ELR (cell line): ENCODE results near the gene CORT.
"Not testable (repeated sequence)": the region's sequence is repeated elsewhere in the genome, so short reads cannot be mapped to it uniquely, and the experiment has no call there.

ENCODE experiments used
- DNase-seq: peaks from one replicate; pipeline ENCODE4 v3.0.0-alpha.2; 2015; ENCODE audit warnings: low read depth

The CORT gene

DNA sequence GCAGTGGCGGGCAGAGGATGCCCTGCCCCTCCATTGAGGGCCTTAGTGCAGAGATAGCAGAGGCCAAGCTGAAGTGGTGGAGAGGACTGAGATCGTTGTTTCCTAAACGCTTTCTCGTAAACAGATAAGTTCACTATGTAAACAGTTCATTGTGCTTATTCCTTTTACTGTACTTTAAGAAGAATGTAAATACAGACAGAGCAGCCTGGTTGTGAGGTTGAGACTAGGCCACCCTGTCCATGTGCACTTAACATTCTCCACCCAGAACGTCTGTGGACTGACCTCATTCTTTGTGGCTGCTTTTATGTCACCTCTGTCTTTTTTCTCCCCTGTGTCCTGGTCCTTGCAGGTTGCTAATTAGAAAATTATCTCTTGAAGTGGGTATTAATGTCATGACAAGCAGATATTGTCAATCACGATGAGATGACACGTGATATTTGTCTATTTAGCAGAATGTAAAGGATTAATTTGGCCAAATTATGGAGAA, 11.1 kb upstream of the CORT start:
- no peak for DNase-seq

DNA sequence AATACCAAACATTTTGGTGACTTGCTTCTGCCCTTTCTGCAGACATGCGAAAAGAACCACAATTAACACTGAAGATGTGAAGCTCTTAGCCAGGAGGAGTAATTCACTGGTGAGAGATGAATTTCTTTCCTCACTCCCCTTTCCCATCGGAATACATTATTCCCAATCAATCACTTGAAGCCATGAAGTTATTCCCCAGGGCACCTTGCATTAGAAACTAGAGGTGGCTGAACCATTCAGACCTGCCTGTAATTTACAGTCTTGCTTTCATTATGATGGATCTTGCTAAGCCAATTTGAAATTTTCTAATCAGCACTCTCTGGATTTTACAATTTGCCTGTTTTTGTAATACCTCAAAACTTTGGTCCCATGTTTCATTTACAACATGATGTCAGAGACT, 9.5 kb upstream of the CORT start:
- no peak for DNase-seq

DNA sequence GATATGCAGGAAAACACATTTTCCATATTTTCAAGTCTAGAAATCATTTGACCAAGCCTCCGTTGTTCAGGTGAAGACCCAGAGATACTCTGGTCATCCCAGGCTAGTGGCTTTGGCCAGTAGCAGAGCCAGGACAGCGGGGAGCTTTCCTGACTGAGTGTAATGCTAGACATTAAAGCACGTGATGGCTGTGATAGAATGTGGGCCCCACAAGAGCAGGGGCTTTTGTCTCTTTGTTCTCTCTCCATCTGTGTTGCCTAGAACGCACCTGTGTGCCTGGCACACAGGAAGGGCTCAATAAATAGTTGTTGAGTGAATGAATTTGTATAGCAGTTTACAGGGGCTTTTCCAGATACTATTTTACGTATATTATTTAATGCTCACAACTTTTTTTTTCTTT, 9.0 kb upstream of the CORT start:
- DNase-seq: no peak

DNA sequence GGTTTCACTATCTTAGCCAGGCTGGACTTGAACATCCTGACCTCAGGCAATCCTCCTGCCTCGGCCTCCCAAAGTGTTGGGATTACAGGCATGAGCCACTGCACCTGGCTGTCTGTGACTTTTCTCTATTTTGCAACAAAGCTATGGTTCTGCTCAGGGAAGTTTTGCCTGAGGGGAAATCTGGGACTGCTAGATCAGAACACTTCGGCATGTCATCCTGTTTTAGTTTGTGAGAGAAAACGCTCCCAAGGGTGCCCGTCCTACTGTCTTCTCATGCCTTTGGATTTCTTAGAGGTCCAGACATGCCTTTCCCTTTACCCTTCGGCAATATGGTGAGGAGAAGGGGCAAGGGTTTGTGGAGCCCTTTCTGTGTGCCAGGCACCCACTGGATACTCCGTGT, 5.6 kb upstream of the CORT start:
- no peak for DNase-seq

DNA sequence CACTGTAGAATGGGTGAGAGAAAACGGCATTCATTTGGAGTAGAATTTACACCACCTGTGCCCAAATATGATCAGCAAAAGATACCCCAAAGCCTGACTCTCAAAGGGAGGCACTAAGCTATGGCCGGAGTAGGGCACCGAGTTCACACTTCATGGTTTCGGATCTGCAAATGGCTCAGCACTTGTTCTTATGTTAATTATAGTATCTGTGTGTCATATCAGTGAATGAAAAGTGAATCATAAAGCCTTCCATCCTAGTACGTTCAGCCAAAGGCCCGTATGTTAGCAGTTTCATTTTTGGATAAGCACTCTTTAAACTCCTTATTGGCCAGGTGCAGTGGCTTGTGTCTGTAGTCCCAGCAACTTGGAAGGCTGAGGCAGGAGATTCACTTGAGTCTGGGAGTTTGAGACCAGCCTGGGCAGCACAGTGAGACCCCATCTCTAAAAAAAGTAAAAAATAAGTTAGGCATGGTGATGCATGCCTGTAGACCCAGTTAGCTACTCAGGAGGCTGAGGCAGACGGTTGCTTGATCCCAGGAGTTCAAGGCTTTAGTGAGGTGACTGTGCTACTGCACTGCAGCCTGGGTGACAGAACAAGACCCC, 4.9 kb upstream of the CORT start:
- DNase-seq: peak; percentile 55

DNA sequence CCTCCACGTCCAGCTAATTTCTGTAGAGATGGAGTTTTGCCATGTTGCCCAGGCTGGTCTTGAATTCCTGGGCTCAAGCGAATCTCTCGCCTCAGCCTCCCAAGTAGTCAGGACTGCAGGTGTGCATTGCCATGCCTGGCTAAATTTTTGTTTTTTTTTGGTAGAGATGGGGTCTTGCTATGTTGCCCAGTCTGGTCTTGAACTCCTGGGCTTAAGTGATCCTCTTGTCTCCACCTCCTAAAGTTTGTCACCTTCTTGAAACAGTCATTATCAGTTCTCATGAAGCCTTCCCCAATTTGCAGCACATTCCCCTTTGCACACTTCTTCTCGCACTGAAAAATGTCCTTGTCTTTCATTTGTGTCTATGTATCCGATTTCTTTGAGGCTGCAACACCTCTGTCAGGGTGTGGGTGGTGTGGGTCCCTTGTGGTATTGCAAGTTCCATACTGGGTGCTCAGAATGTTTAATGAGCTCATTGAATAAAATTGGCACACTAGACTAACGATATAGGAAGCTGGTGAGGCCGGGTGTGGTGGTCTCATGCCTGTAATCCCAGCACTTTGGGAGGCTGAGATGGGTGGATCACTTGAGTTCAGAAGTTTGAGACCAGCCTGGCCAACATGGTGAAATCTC, 2.9 kb upstream of the CORT start:
- no peak for DNase-seq

DNA sequence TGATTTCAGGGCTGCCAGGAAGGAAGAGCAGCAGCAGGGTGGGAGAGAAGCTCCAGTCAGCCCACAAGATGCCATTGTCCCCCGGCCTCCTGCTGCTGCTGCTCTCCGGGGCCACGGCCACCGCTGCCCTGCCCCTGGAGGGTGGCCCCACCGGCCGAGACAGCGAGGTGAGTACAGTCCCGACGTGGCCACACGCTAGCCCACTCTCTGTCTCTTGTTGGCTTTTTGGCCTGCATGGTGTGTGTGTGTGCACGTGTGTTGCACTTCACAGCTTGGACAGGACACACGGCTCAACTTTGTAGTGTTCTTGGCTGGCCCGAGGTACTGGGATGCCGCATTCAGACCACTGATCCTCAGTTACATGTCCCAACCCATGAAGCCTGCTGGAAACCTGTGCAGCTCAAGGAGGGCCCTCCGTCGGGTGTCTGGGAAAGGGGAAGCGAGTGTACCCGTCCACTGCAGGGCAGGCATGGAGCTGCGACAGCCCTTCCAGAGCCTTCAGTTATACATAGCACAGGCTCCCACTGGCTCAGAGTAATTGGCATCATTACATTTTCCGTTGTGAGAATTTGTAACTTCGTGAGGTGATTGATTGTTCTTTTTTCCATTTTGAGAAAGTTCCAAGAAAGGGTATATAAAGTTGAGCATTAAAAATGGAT, 454 bp downstream of the CORT start:
- no peak for DNase-seq

DNA sequence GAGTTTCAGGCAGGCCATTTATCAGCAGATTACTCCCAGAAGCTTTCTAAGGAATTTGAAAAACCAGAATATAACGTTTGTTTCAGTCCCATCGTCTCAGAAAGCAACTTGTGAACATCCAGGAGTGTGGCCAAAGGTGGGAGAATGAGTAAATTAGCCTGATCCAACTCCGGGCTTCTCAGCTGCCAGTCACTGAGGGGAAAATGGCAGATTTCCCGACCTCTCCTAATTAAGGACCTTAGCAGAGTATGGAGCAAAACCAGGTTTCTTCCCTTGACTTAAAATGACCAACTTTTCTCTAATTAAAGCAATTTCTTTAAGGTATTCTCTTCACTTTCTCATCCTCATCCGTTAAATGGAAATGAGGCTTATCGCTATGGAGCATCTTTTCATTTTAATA, 1.0 kb downstream of the CORT start:
- no peak for DNase-seq

DNA sequence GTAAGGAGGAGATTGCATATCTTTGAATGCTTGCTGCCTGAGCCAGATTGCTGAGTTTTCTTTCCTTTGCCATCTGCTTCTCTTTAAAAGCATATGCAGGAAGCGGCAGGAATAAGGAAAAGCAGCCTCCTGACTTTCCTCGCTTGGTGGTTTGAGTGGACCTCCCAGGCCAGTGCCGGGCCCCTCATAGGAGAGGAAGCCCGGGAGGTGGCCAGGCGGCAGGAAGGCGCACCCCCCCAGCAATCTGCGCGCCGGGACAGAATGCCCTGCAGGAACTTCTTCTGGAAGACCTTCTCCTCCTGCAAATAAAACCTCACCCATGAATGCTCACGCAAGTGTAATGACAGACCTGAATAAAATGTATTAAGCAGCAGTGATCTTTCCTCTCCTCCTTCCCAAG, 1.5 kb downstream of the CORT start:
- peak; percentile 62 for DNase-seq

DNA sequence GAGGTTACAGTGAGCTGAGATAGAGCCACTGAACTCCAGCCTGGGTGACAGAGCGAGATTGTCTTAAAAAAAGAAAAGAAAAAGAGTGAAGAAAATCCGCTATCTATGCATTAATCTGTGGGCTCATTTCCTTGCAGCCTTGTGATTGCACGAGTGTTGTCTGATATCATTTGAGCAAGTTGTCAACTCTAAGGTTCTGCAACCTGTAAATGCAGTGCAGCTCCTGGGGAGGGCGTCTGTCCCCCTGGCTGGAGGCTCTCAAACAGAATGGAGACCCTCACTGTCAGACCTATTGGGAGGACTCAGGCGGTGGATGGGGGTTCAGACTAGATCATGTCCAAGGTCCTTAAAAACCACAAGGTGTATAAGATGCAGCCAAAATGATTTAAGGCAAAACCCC, 6.2 kb downstream of the CORT start:
- DNase-seq: no peak

DNA sequence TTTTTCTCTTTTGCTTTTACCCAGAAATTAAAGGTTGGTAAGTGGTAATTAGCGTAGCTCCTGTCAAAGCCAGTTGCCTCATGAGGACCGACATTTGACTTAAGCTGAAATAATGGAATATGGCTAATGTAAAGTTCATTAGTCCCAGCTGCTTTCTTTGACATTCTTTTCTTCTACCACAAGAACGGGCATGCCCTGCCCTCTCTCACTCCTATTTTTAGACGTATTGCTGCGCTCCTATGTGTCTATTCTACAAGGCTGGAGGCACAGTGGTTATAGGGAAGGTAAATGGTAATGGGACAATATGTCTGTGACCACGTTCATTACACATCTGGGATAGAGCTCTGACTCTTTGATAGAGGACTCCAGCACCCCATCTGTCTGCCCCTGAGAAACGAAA, 6.8 kb downstream of the CORT start:
- DNase-seq: no peak

DNA sequence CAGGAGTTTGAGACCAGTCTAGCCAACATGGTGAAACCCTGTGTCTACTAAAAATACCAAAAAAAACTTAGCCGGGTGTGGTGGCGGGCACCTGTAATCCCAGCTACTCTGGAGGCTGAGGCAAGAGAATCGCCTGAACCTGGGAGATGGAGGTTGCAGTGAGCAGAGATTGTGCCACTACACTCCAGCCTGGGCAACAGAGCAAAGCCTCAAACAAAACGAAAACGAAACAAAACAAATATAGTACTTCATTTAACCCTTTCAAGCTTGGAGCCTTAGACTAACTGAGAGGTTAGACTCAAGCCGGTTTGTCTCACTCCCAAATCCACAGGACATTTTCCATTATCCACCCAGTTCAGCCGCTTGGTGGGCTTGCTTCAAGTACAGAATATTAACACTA, 7.6 kb downstream of the CORT start:
- not testable (repeated sequence) for DNase-seq

DNA sequence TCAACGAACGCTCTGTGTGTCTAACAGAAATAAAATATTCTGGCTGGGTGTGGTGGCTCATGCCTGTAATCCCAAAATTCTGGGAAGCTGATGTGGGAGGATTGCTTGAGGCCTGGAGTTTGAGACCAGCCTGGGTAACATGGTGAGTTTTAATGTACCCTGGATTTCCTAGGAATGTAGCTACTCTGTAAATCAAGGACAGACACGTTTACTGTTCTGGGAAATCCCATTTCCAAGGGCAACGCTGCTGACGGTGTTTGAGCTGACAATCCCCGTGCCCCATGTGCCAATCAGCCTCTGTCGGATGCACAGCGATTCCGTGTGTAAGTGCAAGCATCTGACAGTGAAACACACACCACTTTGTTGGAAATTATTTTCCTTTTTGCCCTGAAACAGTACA, 8.0 kb downstream of the CORT start:
- DNase-seq: no peak

DNA sequence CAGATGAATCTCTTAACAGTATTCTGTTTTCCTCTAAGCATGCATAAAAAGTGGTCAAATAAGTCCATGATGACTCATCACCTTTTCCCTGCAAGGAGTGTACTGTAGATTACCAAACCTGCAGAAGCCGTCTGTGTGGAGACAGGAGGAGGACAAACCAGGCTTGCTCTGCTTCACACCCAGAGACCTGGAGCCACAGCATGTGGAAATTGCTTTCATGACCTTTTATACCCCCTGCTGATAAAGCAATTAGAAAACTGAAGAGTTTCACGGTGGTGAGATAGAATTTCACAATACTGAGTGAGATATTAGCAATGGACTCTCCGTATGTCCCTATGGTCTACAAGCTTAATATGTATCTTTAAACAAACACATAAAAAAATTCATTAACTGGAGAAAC, 9.4 kb downstream of the CORT start:
- DNase-seq: peak; percentile 86

DNA sequence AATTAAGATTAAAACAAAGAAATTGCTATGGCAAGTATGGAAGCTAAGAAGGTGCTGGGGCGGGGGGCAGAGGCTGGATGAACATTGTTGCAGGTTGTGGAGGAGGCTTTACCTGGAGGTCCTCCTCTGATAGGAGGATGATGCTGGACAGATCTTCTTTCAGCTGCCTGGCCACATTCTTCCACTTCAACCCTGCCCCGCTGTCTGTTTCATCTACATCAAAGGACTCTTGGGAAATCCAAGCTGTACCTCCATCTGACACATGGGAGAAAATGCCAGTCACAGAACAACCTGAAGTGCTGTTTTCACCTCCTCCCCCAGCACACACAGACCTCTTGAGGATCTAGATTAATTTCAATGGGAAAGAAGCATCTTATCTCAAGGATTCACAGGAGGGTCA, 17.2 kb downstream of the CORT start:
- DNase-seq: no peak

DNA sequence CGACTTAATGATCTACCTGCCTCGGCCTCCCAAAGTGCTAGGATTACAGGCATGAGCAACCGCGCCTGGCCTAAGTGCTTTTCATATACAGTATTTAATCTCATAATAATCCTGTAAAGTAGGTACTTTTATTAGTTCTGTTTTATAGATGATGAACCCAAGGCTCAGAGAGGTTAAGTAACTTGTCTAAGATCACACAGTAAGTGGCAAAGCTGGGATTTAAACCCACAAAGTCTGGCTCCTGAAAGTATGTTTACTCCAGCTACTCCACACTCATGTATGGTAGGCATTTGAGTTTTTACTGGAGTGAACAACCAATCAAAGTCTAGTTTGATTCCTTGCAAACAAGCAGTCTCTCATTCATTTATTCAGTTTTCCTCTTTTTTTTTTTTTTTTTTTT, 20.2 kb downstream of the CORT start:
- no peak for DNase-seq

DNA sequence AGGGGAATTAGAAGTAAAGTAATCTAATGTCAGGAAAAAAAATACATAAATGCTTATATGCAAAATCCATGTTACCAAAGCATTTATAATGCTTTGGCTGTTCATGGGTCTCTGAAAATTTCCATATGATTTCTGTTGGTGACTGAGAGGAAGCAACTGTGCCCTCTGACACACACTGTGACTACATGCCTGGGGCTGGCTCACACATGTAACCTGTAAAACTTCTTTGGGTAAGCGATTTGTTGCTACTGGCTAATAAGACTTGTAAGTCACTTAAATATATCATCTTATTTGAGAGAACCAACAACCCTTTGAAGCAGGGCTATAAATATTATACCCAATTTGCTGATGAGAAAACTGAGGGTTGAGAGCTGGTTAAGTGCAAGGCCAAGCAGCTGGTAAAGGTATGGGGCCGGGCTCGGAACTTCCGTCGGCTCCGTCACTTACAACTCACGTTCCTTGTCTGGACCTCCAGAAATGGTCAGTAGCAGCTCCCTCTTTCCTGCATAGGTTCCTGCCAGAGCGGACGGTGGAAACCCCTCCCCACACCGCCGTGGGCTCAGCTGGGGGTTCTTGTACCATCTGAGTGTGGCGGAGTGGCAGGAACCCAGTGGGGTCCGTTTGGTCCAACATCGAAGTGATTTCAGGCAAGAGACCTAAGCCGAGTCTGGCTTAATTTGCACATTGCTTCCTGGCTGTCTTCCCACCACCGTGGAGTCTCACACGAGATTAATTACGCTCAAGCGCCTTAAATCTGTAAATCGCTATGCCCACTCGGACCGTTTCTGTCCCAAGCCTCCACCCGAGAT, 21.8 kb downstream of the CORT start:
- peak; percentile 53 for DNase-seq

DNA sequence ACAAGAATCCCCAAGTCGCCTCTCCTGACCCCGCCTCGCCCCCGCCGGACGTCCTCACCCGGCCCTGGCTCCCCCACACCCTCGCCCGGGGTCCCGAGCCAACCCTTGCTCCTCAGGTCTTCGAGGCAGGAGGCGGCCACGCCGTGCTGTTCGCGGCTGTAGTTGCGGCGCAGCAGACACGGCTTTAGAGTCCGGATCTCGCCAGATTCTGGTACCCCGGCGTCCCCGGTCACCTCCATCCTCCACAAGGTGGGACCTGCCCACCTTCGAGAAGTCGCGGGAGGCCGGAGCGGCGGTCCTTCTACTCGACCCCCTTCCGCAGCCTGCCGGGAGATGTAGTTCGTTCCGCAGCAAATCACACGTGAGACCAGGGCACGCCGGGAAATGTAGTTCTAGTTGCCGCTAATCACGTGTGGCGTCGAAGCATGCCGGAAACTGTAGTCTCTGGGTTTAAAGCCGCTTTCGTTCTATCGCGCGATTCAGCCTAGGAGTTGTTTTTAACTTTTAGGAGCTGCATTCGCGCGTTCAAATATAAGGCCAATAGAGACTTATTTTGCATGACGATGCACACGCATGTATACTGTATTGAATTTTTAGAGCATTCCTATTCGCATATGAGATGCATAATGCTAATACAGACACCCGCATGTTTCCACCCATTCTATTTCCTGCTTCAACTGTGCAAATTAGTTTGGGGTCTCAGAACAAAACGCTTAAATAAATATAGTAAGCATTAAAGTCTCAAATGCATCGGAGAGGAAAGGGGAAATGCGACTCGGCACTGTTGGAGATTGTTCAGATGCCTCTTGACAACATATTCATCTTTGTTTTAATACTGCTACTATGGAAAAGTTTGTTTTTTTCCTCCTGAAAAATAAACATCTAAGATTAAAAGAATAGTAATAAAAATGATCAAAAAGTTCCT, 22.7 kb downstream of the CORT start, which contains the start of gene DFFA:
Gene DFFA (minus strand): TSS at position 310 of the 925 bp plus-strand sequence. CDS start 71 bp downstream, at position 239.
- peak; percentile 97 for DNase-seq

DNA sequence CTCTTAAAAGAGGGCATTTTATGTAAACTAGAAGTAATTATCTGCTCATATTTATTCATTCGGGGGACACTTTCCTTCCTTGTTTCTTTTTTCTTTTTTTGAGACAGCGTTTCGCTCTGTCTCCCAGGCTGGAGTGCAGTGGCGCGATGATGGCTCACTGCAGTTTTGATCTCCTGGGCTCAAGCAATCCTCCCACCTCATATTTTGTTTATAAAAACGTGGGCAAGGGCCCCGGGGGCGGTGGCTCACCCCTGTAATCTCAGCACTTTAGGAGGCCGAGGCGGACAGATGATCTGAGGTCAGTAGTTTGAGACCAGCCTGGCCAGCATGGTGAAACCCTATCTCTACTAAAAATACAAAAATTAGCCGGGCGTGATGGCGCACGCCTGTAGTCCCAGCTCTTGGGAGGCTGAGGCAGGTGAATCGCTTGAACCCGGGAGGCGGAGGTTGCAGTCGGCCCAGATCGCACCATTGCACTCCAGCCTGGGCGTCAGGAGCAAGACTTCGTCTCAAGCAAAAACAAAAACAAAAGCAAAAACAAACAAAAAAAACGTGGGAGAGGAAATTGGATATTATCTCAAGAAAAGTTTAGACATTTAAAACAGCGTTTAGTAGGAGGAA, 23.4 kb downstream of the CORT start:
- no peak for DNase-seq

DNA sequence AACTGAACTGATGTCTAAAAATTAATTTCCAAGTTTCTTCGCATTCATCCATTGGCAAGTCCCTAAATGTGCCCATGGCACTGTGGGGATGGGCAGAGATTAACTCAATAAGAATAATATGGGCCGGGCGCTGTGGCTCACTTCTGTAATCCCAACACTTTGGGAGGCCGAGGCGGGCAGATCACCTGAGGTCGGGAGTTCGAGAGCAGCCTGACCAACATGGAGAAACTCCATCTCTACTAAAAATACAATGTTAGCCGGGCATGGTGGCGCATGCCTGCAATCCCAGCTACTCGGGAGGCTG, 24.4 kb downstream of the CORT start:
- not testable (repeated sequence) for DNase-seq
